ENCODE results near the gene WIZ. TPM values are rescaled to one million over a fixed set of nuclear protein-coding genes. Genes with fewer than 3 reads are reported as not detected.

Gene WIZ
- total and polyA plus RNA-seq, 2 donors, result 5.8 to 42.5 TPM

DNA sequence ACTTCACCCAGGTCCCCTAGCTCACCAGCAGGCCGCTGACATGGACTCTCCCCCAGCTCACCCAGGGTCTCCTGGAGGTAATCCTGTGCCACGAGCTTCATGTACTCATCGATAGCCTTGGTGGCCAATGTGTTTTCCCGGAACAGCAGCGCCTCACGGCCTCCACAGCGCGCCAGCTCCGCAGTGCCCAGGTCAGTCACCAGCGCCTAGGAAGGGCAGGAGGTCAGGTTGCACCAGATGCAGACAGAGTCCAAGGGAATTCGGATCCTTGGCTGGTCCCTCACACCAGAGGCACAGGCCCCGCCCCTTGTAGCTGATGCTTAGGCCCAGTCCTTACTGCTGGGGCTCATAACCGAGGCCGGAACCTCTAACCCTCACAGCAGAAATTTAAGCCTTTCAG is 6.7 kb upstream of the WIZ start:
- Histone ChIP-seq H3K4me1 (ENCODE audit: insufficient read depth) (no peaks in the 10 kb centered on the region), H3K27ac (ENCODE audit: low read depth) (no peak overlapping the region), H3K36me3 (ENCODE audit: insufficient read depth) (no peaks in the 10 kb centered on the region), H3K4me3 (ENCODE audit: low read depth, low read length) (no peak overlapping the region)
- no peak for DNase-seq (ENCODE audit: extremely low spot score)
- 26% methylated on average over 14 of the region's 14 CpGs for WGBS

DNA sequence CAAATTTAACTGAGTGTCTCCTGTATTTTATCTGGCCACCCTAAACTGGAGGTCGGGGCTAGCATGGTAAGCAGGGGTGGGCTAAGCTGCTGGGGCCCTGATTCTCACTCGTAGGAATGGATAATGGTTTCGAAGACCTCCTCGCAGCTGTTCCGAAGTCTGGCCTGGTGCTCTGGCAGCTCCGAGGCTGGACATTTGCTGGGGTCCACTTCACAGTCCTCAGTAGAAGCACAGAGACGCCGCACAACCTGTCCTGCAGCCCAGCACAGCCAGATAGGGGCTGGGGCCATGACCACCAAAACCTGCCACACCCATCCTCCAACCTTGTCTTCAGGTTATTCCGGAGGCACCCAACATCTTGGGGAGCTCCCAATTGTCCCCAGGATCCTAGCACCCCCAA is 6.2 kb upstream of the WIZ start:
- no peak overlapping the region for H3K27ac ChIP-seq (ENCODE audit: low read depth)
- no peak for DNase-seq (ENCODE audit: extremely low spot score)
- H3K4me3 ChIP-seq (ENCODE audit: low read depth, low read length), result no peak overlapping the region
- 85% methylated on average over 9 of the region's 9 CpGs for WGBS
- H3K4me1 ChIP-seq (ENCODE audit: insufficient read depth), result no peaks in the 10 kb centered on the region
- no peaks in the 10 kb centered on the region for H3K36me3 ChIP-seq (ENCODE audit: insufficient read depth)

DNA sequence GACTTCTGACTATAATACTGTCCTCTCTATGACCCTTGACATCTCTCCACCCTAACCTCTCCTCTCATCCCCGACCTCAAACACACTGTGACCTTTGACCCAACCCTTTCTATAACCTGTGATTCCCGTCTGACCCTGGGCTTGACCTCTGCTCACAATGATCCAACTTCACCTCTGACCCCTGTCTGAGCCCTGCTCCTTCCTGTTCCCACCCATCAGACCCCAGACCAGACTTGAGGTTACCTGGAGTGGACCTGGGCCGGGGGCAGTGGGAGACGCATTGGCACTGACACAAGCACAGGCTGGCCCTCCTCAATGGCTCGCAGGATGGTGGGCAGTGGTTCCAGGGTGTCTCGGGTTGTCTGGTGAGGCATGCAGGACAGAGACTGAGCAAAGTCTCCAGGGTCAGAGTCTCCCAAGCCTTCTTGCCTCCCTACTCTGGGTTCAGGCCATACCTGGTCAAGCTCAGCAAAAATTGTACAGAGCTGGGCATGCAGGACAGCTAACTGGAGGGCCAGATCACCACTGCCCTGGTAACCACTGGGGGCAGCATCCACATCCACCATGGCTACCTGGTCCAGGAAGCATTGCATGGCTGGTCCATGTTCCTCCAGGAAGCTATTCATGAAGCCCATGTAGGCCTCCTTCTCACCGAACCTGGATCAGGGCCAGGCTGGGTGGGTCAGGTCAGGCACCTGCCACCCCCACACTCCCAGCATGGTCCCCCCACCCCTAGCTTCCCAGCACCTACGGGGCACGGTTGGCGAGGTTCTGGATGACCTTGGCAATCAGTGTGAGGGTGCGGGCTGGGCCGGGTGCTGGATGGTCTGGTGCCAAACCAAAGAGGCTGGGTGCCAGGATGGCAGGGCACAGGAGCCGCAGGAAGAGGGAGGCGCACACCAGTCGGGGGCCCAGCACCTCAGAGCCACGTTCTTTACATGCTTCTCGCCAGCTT is 4.4 kb upstream of the WIZ start:
- Histone ChIP-seq H3K36me3 (ENCODE audit: insufficient read depth) (no peaks in the 10 kb centered on the region), H3K27ac (ENCODE audit: low read depth) (no peak overlapping the region), H3K4me1 (ENCODE audit: insufficient read depth) (no peaks in the 10 kb centered on the region), H3K4me3 (ENCODE audit: low read depth, low read length) (no peak overlapping the region)
- 86% methylated on average over 17 of the region's 17 CpGs for WGBS
- no peak for DNase-seq (ENCODE audit: extremely low spot score)

DNA sequence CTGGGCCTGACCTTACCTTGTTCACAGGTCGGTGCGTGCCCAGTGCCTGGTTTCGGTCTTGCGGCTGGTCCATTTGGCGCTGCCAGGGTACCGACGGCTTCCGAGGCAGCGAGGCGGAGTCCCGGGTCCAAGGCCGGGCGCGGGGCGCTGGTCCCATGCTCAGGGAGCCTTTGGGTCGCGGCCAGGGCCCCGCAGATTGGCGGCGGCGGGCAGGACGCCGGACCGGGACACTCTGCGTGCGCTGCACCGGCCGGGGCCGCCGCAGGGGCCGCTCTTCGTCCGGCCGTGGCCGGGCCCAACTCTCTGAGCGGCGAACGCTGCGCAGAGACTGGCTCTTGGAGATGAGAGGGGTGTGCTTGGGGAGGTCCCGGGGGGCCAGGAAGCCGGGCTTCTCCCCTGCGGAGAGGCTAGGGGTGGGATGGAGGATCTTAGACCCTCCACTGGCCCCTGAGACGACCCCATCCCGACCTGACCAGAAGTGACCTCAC is 3.4 kb upstream of the WIZ start:
- Histone ChIP-seq H3K4me1 (ENCODE audit: insufficient read depth) (no peaks in the 10 kb centered on the region), H3K36me3 (ENCODE audit: insufficient read depth) (no peaks in the 10 kb centered on the region), H3K4me3 (ENCODE audit: low read depth, low read length) (peak overlapping the region; percentile 47), H3K27ac (ENCODE audit: low read depth) (no peak overlapping the region)
- DNase-seq (ENCODE audit: extremely low spot score), result no peak
- WGBS, result 11% methylated on average over 44 of the region's 44 CpGs

DNA sequence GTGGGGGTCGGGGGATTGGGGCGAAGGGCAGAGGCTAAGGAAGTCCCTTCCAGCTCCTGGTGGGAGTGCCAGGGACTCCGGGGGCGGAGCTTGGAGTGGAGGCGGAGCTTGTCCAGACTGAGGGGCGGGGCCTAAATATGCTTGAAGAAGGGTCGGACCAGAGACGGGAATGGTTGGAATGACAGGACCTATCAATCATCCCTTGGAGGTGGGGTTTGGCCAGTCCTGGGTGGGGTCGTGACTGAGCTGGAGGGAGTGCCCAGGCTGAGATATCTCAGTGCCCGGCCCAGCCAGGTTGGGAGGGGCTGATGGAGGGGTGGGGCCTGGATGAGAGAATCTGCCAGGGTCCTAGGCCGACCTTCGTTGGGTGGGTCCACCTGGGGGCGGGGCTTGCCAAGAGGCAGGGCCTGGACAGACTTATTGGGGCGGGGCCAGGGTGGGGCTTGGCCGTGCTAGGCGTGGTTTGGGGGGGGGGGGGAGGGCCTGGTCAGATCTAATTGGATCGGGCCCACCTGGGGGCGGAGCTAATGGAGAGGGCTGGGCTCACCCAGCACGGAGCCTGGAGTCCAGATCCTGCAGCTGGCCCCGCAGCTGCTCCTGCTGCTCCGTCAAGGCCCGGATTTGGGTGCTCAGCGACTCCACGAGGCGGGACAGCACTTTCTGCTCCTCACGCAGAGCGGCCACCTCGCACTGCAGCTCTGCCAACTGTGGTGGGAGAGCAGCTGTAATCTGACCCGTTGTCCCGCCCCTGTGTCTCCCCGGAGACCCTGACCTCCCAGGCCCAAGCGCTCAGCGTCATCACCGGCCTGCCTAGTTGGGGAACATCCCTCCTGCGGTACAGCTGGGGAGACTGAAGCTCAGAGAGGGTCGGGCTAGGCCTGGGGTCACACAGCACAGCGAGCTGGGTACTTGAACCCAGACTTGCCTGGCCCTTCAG is 2.6 kb upstream of the WIZ start:
- Histone ChIP-seq H3K4me1 (ENCODE audit: insufficient read depth) (no peaks in the 10 kb centered on the region), H3K4me3 (ENCODE audit: low read depth, low read length) (peak overlapping the region; percentile 47), H3K27ac (ENCODE audit: low read depth) (peak overlapping the region; percentile 18), H3K36me3 (ENCODE audit: insufficient read depth) (no peaks in the 10 kb centered on the region)
- 12% methylated on average over 37 of the region's 37 CpGs for WGBS
- no peak for DNase-seq (ENCODE audit: extremely low spot score)

DNA sequence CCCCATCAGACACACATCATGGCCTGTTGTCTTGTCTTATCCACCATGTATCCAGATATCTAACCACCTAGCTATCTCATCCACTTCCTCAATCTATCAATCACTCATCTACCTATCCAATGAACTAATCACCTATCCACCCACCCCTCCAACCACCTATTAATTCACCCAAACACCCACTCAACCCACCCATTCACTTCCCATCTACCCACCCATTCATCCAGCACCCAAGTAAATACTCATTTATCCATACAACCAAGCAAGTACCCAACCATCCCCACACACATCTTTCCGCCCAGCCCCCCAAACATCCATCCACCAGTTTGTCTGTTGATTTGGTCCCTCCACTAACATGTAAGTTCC is 753 bp upstream of the WIZ start:
- DNase-seq (ENCODE audit: extremely low spot score), result no peak
- no peaks in the 10 kb centered on the region for H3K36me3 ChIP-seq (ENCODE audit: insufficient read depth)
- H3K27ac ChIP-seq (ENCODE audit: low read depth), result no peak overlapping the region
- no peak overlapping the region for H3K4me3 ChIP-seq (ENCODE audit: low read depth, low read length)
- WGBS, result 89% methylated on average over 1 of the region's 1 CpG
- no peaks in the 10 kb centered on the region for H3K4me1 ChIP-seq (ENCODE audit: insufficient read depth)

DNA sequence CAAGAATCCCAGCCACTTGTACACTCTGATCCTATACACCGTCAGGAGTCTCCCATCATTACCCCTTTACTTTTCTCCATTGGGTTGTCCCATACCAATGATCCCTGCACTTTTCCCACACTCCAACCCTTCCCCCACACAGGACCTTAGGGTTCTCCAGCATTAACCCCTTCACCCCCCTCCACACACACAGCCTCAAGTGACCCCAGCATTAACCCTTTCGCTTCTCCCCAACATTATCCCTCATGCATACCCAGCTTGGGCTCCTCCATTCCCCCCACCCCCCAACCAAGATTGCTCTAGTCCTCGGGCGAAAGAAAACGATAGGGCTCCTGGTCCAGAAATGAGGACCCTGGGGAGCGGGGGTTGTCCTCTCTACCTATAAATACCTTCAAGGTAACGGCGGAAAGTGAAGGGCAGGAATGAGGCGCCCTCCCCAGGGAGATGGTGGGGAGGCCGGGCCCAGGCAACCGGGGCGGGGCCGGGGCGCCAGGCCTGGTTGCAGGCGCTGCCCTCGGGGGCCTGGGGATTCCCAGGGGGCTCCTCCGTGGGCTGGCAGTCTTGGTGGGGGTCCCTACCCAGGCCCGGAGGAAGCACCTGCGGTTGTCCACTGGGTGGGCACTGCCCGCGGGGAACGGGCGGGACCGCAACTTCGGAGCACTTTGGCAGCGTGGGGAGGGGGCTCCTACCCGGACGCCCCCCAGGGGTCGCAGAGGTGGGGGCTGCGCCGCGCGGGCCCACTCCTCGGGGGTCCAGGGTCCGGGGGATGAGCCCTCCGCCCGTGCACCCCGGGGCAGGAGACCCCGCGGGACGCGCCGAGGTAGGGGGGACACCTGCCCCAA is 757 bp downstream of the WIZ start:
- no peak overlapping the region for H3K27ac ChIP-seq (ENCODE audit: low read depth)
- WGBS, result 3% methylated on average over 43 of the region's 43 CpGs
- no peaks in the 10 kb centered on the region for H3K4me1 ChIP-seq (ENCODE audit: insufficient read depth)

DNA sequence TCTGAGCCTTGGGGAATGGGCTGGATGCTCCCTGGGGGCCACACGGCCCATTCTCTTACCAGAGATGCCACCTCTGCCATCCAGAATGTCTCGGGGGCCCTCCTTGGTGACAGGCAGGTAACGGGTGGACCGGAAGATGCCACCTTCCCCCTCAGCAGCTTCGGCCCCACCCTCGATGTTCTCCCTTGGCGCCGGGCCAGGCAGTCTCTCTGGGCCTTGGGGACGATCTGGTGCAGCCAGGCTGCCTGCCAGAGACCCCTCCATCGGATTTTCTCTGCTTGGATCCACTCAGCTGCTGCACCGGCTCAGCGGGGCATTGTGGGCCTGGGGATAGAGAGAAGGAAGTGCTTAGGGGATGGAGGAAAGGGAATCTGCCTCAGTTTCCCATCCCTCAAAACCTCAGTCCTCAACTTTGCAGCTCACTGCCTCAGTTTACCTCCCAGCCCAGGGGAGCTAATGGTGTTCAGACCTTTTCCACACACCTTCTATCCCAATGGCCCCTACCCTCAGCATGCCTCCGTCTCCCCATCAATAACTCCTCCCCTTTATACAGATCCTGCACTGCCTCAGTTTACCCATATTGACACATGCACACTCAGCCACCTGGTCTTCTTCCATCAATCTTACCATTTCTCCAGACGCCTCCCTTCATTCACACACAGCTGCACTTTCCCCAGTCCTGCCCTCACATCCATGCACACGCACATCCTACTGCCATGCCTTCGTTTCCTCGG is 1.5 kb downstream of the WIZ start:
- no peaks in the 10 kb centered on the region for H3K4me1 ChIP-seq (ENCODE audit: insufficient read depth)
- no peak overlapping the region for H3K4me3 ChIP-seq (ENCODE audit: low read depth, low read length)
- no peak overlapping the region for H3K27ac ChIP-seq (ENCODE audit: low read depth)
- no peaks in the 10 kb centered on the region for H3K36me3 ChIP-seq (ENCODE audit: insufficient read depth)
- DNase-seq (ENCODE audit: extremely low spot score), result no peak
- 53% methylated on average over 17 of the region's 17 CpGs for WGBS

More for the DNA sequence above, 757 bp downstream of the WIZ start:
- Histone ChIP-seq H3K4me3 (ENCODE audit: low read depth, low read length) (peak overlapping the region; percentile 76), H3K36me3 (ENCODE audit: insufficient read depth) (no peaks in the 10 kb centered on the region)
- no peak for DNase-seq (ENCODE audit: extremely low spot score)

DNA sequence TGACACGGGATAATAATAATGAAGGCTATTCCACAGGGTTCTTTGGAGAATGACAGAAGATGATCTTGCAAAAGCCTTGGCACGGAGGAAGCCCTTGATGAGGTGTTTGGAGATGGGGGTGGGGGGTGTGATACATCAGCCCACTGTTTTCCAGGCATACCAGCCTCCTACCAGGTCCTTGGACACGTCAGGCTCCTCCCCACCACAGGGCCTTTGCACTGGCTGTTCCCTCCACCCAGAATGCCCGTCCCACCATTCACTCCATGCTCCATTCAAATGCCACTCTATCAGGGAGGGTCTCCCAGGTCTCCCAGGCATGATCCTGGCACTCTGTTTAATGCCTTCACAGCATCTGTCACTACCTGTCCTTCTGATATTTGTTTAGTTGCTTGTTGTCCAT is 2.7 kb downstream of the WIZ start:
- Histone ChIP-seq H3K4me1 (ENCODE audit: insufficient read depth) (no peaks in the 10 kb centered on the region), H3K36me3 (ENCODE audit: insufficient read depth) (no peaks in the 10 kb centered on the region)

DNA sequence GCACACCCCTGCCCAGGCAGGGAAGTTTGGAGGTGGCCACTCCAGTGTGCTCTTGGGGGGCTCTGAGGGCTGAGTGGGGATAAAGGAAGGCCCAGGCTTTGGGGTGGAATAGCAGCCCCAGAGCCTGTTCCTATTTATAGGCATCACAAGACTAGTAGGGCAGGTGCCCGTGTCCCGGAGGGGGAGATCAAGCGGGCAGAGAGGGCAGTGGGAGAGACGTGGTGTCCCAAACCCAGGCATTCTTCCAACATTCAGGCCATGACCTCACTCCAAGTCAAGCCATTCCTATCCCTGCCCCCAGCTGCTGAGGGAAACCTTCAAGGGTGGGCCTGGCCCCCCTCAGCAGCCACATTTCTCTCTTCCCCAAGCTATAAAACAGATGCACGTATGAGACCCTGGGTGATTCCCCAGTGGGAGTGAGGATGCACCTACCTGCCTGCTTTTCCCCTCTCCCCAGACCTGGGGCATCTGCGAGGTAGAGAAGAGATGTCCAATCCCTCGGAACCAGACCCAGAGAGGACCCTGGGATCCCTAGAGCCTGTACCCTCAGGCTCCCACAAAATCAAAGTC is 3.9 kb downstream of the WIZ start:
- Histone ChIP-seq H3K4me3 (ENCODE audit: low read depth, low read length) (no peak overlapping the region), H3K27ac (ENCODE audit: low read depth) (no peak overlapping the region), H3K36me3 (ENCODE audit: insufficient read depth) (no peaks in the 10 kb centered on the region), H3K4me1 (ENCODE audit: insufficient read depth) (no peaks in the 10 kb centered on the region)
- WGBS, result 66% methylated on average over 7 of the region's 7 CpGs
- DNase-seq (ENCODE audit: extremely low spot score), result no peak

More for the DNA sequence above, 2.7 kb downstream of the WIZ start:
- Histone ChIP-seq H3K4me3 (ENCODE audit: low read depth, low read length) (no peak overlapping the region), H3K27ac (ENCODE audit: low read depth) (no peak overlapping the region)
- 79% methylated on average over 4 of the region's 4 CpGs for WGBS
- no peak for DNase-seq (ENCODE audit: extremely low spot score)

DNA sequence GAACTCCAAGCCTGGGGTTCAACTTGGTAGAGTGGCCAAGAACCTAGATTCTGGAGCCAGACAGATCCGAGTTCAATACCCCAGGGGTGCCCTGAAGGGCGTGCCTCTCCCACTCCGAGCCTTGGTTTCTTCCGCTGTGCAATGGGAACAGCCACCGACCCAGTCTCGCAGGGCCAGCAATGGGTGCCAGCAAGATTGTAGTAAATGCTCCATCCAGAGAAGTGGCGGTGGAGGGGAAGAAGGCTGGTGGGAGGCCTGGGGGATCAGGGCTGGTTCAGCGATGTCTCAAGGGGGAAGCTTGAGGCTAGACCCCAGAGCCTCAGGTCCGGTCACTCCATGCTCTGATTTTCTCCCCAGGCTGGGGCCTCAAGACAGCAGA is 4.5 kb downstream of the WIZ start:
- no peaks in the 10 kb centered on the region for H3K4me1 ChIP-seq (ENCODE audit: insufficient read depth)
- no peak overlapping the region for H3K27ac ChIP-seq (ENCODE audit: low read depth)

DNA sequence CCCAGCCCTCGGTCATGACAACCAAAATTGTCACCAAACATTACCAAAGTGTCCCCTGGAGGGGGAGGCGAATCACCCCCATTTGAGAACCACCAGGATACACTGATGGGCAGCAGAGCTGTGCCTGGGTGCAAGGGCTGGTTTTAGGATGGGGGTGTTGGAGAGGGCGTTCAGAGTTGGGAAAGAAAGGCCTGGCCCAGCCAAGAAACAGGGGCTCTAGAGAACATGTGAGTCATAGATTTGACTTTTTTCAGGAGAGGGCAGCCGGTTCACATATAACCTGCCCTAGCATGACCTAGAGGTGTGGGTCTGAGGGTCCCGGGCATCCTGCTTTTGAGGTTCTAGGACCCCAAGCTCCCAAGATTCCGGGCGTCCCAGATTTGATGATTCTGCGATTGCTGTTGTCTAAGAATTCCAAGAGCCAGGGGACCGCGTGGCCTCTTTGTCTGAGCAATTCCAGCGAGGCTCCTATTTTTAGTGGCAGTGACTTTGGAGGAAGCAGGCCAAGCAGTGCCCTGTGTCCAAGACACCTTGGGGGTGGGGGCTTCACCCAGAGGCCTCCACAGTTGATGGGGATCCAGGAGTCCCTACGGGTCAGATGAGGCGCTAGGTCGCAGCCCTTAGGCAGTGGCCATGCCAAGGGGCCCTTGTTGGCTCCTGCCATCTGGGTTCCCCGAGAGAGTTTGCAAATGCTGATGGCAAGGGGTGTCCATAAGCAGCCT is 5.1 kb downstream of the WIZ start:
- 87% methylated on average over 15 of the region's 15 CpGs for WGBS
- no peak overlapping the region for H3K4me3 ChIP-seq (ENCODE audit: low read depth, low read length)
- no peaks in the 10 kb centered on the region for H3K36me3 ChIP-seq (ENCODE audit: insufficient read depth)
- DNase-seq (ENCODE audit: extremely low spot score), result no peak
- no peaks in the 10 kb centered on the region for H3K4me1 ChIP-seq (ENCODE audit: insufficient read depth)
- no peak overlapping the region for H3K27ac ChIP-seq (ENCODE audit: low read depth)

More for the DNA sequence above, 4.5 kb downstream of the WIZ start:
- no peaks in the 10 kb centered on the region for H3K36me3 ChIP-seq (ENCODE audit: insufficient read depth)
- no peak overlapping the region for H3K4me3 ChIP-seq (ENCODE audit: low read depth, low read length)
- WGBS, result 91% methylated on average over 9 of the region's 9 CpGs
- no peak for DNase-seq (ENCODE audit: extremely low spot score)

Data from urinary bladder (tissue), 4 donors.